ENCODE measurements around the gene FREM3. TPM values are rescaled to one million over a fixed set of nuclear protein-coding genes. Genes with fewer than 3 reads are reported as not detected.

Gene FREM3
- total RNA-seq, 1 experiment from 2014 or later = 0.15 TPM

DNA sequence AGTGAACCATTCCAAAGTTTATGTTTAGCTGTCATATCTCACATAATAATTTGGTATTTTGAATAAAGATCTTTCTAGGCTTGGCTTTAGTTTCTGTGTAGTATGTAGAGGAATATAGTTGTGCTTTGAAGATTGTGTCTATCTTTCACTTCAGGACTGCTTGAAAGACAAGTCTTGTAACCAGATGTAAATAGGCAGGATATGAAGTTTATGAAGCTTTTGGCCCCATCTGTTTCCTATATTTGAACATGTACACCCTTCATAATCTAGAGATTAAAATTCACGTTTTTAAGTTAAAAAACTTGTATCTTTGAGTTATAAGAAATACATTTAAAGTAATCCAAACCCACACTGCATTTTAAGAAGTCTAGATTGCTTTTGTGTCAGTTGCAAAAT, 11.7 kb upstream of the FREM3 start (continued):
- TF ChIP-seq, protein P1, sequence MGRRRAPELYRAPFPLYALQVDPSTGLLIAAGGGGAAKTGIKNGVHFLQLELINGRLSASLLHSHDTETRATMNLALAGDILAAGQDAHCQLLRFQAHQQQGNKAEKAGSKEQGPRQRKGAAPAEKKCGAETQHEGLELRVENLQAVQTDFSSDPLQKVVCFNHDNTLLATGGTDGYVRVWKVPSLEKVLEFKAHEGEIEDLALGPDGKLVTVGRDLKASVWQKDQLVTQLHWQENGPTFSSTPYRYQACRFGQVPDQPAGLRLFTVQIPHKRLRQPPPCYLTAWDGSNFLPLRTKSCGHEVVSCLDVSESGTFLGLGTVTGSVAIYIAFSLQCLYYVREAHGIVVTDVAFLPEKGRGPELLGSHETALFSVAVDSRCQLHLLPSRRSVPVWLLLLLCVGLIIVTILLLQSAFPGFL (CRISPR knock-in tag; IDR thresholded peaks at IDR 0.05; ENCODE audit: borderline replicate concordance) = no peak
- TF ChIP-seq, protein P2, sequence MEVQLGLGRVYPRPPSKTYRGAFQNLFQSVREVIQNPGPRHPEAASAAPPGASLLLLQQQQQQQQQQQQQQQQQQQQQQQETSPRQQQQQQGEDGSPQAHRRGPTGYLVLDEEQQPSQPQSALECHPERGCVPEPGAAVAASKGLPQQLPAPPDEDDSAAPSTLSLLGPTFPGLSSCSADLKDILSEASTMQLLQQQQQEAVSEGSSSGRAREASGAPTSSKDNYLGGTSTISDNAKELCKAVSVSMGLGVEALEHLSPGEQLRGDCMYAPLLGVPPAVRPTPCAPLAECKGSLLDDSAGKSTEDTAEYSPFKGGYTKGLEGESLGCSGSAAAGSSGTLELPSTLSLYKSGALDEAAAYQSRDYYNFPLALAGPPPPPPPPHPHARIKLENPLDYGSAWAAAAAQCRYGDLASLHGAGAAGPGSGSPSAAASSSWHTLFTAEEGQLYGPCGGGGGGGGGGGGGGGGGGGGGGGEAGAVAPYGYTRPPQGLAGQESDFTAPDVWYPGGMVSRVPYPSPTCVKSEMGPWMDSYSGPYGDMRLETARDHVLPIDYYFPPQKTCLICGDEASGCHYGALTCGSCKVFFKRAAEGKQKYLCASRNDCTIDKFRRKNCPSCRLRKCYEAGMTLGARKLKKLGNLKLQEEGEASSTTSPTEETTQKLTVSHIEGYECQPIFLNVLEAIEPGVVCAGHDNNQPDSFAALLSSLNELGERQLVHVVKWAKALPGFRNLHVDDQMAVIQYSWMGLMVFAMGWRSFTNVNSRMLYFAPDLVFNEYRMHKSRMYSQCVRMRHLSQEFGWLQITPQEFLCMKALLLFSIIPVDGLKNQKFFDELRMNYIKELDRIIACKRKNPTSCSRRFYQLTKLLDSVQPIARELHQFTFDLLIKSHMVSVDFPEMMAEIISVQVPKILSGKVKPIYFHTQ (CRISPR knock-in tag; IDR thresholded peaks at IDR 0.05) = no peak

DNA sequence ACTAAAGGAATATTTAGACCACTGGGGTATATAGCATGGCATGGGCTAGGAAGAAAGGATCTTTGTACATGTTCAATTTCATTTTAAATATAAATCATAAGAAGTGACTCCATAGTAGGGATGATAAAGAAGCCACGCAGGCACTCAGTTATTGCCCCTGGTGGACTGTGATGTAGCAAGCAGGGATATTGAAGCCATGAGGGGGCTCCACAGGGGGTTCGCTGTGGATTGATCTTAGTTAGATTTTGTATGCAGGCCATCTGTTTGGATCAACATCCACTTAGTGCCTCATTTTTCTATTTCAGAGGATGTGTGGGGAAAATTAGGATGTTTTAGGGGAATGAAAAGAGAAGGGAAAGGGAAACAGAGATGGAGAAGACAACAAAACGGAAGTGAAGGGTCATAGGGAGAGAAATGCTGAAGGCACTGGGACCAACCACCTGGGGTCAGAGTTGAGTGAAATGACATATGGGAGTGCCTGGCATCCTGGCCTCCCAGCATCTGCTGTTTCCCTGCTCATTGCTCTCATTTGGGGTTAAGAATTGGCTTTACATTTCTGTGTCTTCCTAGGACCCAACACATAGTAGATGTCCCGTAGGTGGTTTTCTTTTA, 11.2 kb upstream of the FREM3 start:
- CTCF ChIA-PET = no interaction called here
- DNase-seq (ENCODE audit: low spot score) (peak; percentile 38), ATAC-seq (peak; percentile 87)
- Mint-ChIP-seq H3K4me3 (no peak overlapping the region), H3K36me3 (no peaks in the 10 kb centered on the region), H3K27me3 (ENCODE audit: low read depth) (no peaks in the 10 kb centered on the region), H3K9me3 (peaks cover 13% of the 10 kb centered on the region), H3K4me1 (peaks cover 47% of the 10 kb centered on the region), H3K27ac (no peak overlapping the region; the same call in 1 of the 2 replicates)
- TF ChIP-seq ESRRA (CRISPR knock-in tag; IDR thresholded peaks at IDR 0.05; ENCODE audit: borderline replicate concordance) = no peak
- no peak for TF ChIP-seq SMAD3 (CRISPR knock-in tag; IDR thresholded peaks at IDR 0.05; ENCODE audit: borderline replicate concordance)
- no peak for TF ChIP-seq KAT7 (CRISPR knock-in tag; IDR thresholded peaks at IDR 0.05; ENCODE audit: borderline replicate concordance)
- TF ChIP-seq, protein P3, sequence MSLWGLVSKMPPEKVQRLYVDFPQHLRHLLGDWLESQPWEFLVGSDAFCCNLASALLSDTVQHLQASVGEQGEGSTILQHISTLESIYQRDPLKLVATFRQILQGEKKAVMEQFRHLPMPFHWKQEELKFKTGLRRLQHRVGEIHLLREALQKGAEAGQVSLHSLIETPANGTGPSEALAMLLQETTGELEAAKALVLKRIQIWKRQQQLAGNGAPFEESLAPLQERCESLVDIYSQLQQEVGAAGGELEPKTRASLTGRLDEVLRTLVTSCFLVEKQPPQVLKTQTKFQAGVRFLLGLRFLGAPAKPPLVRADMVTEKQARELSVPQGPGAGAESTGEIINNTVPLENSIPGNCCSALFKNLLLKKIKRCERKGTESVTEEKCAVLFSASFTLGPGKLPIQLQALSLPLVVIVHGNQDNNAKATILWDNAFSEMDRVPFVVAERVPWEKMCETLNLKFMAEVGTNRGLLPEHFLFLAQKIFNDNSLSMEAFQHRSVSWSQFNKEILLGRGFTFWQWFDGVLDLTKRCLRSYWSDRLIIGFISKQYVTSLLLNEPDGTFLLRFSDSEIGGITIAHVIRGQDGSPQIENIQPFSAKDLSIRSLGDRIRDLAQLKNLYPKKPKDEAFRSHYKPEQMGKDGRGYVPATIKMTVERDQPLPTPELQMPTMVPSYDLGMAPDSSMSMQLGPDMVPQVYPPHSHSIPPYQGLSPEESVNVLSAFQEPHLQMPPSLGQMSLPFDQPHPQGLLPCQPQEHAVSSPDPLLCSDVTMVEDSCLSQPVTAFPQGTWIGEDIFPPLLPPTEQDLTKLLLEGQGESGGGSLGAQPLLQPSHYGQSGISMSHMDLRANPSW (CRISPR knock-in tag; conservative IDR thresholded peaks at IDR 0.05; ENCODE audit: low read depth) = no peak
- TF ChIP-seq, protein P4, sequence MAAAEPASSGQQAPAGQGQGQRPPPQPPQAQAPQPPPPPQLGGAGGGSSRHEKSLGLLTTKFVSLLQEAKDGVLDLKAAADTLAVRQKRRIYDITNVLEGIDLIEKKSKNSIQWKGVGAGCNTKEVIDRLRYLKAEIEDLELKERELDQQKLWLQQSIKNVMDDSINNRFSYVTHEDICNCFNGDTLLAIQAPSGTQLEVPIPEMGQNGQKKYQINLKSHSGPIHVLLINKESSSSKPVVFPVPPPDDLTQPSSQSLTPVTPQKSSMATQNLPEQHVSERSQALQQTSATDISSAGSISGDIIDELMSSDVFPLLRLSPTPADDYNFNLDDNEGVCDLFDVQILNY (CRISPR knock-in tag; IDR thresholded peaks at IDR 0.05) = no peak
- TF ChIP-seq ZNF121 (CRISPR knock-in tag; IDR thresholded peaks at IDR 0.05) = no peak
- TF ChIP-seq, protein P5, sequence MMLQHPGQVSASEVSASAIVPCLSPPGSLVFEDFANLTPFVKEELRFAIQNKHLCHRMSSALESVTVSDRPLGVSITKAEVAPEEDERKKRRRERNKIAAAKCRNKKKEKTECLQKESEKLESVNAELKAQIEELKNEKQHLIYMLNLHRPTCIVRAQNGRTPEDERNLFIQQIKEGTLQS (CRISPR knock-in tag; conservative IDR thresholded peaks at IDR 0.05) = no peak
- no peak for TF ChIP-seq FOXP1 (CRISPR knock-in tag; IDR thresholded peaks at IDR 0.05; ENCODE audit: borderline replicate concordance)
- TF ChIP-seq JAZF1 (CRISPR knock-in tag; IDR thresholded peaks at IDR 0.05) = no peak
- TF ChIP-seq, protein P6, sequence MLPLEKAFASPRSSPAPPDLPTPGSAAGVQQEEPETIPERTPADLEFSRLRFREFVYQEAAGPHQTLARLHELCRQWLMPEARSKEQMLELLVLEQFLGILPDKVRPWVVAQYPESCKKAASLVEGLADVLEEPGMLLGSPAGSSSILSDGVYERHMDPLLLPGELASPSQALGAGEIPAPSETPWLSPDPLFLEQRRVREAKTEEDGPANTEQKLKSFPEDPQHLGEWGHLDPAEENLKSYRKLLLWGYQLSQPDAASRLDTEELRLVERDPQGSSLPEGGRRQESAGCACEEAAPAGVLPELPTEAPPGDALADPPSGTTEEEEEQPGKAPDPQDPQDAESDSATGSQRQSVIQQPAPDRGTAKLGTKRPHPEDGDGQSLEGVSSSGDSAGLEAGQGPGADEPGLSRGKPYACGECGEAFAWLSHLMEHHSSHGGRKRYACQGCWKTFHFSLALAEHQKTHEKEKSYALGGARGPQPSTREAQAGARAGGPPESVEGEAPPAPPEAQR (CRISPR knock-in tag; IDR thresholded peaks at IDR 0.05) = no peak
- no peak for TF ChIP-seq ETV6 (CRISPR knock-in tag; IDR thresholded peaks at IDR 0.05)
- no peak for TF ChIP-seq ATF1 (CRISPR knock-in tag; IDR thresholded peaks at IDR 0.05)
- no peak for TF ChIP-seq NR2C2 (CRISPR knock-in tag; IDR thresholded peaks at IDR 0.05)
- TF ChIP-seq NFE2L1 (CRISPR knock-in tag; IDR thresholded peaks at IDR 0.05) = no peak
- POLR2A ChIA-PET = no interaction called here
